Measurements from ENCODE around the gene PSG5.
"Not testable (repeated sequence)": the region's sequence is repeated elsewhere in the genome, so short reads cannot be mapped to it uniquely, and the experiment has no call there.

GRCh38 chr19:43219136-43219535 lies 32.8 kb upstream of the PSG5 start:
- TF ChIP-seq, protein P1, sequence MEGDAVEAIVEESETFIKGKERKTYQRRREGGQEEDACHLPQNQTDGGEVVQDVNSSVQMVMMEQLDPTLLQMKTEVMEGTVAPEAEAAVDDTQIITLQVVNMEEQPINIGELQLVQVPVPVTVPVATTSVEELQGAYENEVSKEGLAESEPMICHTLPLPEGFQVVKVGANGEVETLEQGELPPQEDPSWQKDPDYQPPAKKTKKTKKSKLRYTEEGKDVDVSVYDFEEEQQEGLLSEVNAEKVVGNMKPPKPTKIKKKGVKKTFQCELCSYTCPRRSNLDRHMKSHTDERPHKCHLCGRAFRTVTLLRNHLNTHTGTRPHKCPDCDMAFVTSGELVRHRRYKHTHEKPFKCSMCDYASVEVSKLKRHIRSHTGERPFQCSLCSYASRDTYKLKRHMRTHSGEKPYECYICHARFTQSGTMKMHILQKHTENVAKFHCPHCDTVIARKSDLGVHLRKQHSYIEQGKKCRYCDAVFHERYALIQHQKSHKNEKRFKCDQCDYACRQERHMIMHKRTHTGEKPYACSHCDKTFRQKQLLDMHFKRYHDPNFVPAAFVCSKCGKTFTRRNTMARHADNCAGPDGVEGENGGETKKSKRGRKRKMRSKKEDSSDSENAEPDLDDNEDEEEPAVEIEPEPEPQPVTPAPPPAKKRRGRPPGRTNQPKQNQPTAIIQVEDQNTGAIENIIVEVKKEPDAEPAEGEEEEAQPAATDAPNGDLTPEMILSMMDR (IDR thresholded peaks at IDR 0.05) = not testable (repeated sequence)
- TF ChIP-seq POLR2A (IDR thresholded peaks at IDR 0.05) = not testable (repeated sequence)
